Caco-2 (cell line): ENCODE measurements around the gene SLC13A4. TPM values are rescaled to one million over a fixed set of nuclear protein-coding genes. Genes with fewer than 3 reads are reported as not detected.
A peak's percentile ranks its signal among the peaks of the same experiment; 100 is the strongest.
"Not testable (repeated sequence)": the region's sequence is repeated elsewhere in the genome, so short reads cannot be mapped to it uniquely, and the experiment has no call there.

Experiments used
- Bru-seq: library from RNA; stranded (reverse); fragments of 400-500 nt; gene quantifications from one replicate; lab custom pipeline; 2021; lab: Mats Ljungman, UMichigan
- BruChase-seq, 2 experiments: library from RNA; stranded (reverse); fragments of 400-500 nt; gene quantifications; one replicate each; lab custom pipeline; 2021; lab: Mats Ljungman, UMichigan
- BruUV-seq: library from RNA; stranded (reverse); fragments of 400-500 nt; replicated peaks from 2 replicates; lab custom pipeline; 2021; lab: Mats Ljungman, UMichigan
- CTCF ChIA-PET: fragments of 300-600 bp; sonication (Branson Sonifier 250); formaldehyde crosslinking; loops from one replicate; lab custom pipeline; 2022; ENCODE audit warnings: antibody characterized with exemption; lab: Charles Lee
- POLR2A ChIA-PET: fragments of 300-600 bp; sonication (Branson Sonifier 250); formaldehyde crosslinking; loops from one replicate; lab custom pipeline; 2022; ENCODE audit warnings: antibody characterized with exemption; lab: Charles Lee
- DNase-seq, 2 experiments: peaks; one replicate each; pipeline versions ENCODE4 v3.0.0 to v3.0.0-alpha.2; 2020 to 2022
- H3K27me3 ChIP-seq: replicated peaks from 2 replicates; pipeline ENCODE4 v1.6.0; 2011; ENCODE audit warnings: low read length; ENCODE audit not compliant: control insufficient read depth, insufficient read depth
- H3K36me3 ChIP-seq: 2 replicates; pipeline ENCODE4 v1.5.1; 2011; ENCODE audit warnings: low read length; ENCODE audit not compliant: control insufficient read depth, insufficient read depth
- H3K4me1 ChIP-seq: fragments of 250-450 bp; sonication (Bioruptor Pico); 2 replicates; pipeline ENCODE4 v1.5.1; 2020; ENCODE audit warnings: mild to moderate bottlenecking
- H3K4me3 ChIP-seq: 2 replicates; pipeline ENCODE4 v1.5.1; 2011; ENCODE audit warnings: low read depth, mild to moderate bottlenecking, control low read depth, low read length
- H3K9me3 ChIP-seq: fragments of 250-450 bp; sonication (Bioruptor Pico); 2 replicates; pipeline ENCODE4 v1.5.1; 2020; ENCODE audit warnings: mild to moderate bottlenecking, moderate library complexity
- H3K27ac Mint-ChIP-seq: one replicate; pipeline ENCODE4 v1.8.0; 2022; ENCODE audit warnings: mixed read lengths; ENCODE audit not compliant: unreplicated experiment
- H3K27me3 Mint-ChIP-seq: one replicate; pipeline ENCODE4 v1.8.0; 2022; ENCODE audit warnings: mixed read lengths; ENCODE audit not compliant: insufficient read depth, unreplicated experiment
- H3K36me3 Mint-ChIP-seq: one replicate; pipeline ENCODE4 v1.8.0; 2022; ENCODE audit warnings: mild to moderate bottlenecking, mixed read lengths; ENCODE audit not compliant: insufficient read depth, unreplicated experiment
- H3K4me1 Mint-ChIP-seq: one replicate; pipeline ENCODE4 v1.8.0; 2022; ENCODE audit warnings: low read depth, mixed read lengths; ENCODE audit not compliant: unreplicated experiment
- H3K4me3 Mint-ChIP-seq: one replicate; pipeline ENCODE4 v1.8.0; 2022; ENCODE audit warnings: mild to moderate bottlenecking, moderate library complexity, mixed read lengths; ENCODE audit not compliant: unreplicated experiment
- H3K9me3 Mint-ChIP-seq: one replicate; pipeline ENCODE4 v1.8.0; 2022; ENCODE audit warnings: mixed read lengths; ENCODE audit not compliant: unreplicated experiment
- intact Hi-C: fragments of 100-400 bp; cut with micrococcal nuclease; formaldehyde crosslinking; loops from one replicate; pipeline ENCODE4 v1.10.0; 2022; ENCODE audit not compliant: unreplicated experiment
- long read RNA-seq: library from polyadenylated mRNA; stranded (forward); transcript quantifications from one replicate; pipeline ENCODE4 v2.0.0, GENCODE V29; 2022
- total RNA-seq: library from RNA; stranded (reverse); gene quantifications from 2 replicates; pipeline ENCODE4 v1.2.3, GENCODE V29; 2022
- TF ChIP-seq, protein P1 (sequence below), 2 experiments: fragments of 200-600 bp in 1 of 2; IDR thresholded peaks; 1 replicate in 1 of 2; 2 replicates in 1 of 2; pipeline versions ENCODE4 v1.5.1 to v1.8.0; 2011 to 2022; ENCODE audit warnings: antibody characterized with exemption in 1 of 2, control low read depth in 1 of 2, inconsistent platforms in 1 of 2, low read depth in 1 of 2, low read length in 1 of 2, mild to moderate bottlenecking in 1 of 2, moderate library complexity in 1 of 2; ENCODE audit not compliant: insufficient read depth in 1 of 2, severe bottlenecking in 1 of 2, unreplicated experiment in 1 of 2

The SLC13A4 gene, protein sequence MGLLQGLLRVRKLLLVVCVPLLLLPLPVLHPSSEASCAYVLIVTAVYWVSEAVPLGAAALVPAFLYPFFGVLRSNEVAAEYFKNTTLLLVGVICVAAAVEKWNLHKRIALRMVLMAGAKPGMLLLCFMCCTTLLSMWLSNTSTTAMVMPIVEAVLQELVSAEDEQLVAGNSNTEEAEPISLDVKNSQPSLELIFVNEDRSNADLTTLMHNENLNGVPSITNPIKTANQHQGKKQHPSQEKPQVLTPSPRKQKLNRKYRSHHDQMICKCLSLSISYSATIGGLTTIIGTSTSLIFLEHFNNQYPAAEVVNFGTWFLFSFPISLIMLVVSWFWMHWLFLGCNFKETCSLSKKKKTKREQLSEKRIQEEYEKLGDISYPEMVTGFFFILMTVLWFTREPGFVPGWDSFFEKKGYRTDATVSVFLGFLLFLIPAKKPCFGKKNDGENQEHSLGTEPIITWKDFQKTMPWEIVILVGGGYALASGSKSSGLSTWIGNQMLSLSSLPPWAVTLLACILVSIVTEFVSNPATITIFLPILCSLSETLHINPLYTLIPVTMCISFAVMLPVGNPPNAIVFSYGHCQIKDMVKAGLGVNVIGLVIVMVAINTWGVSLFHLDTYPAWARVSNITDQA
- total RNA-seq = not detected in 2 replicates
- Bru-seq, nascent RNA = percentile 7 among the genes with signal in this experiment
- not detected for BruChase-seq, experiment 1, labeled RNA remaining after a 2-hour chase
- BruChase-seq, experiment 2, labeled RNA remaining after a 6-hour chase = percentile 2 among the genes with signal in this experiment
- long read RNA-seq, partial matches to known transcripts = 1 of 6 reads
- long read RNA-seq, other reads (novel, unspliced or antisense) = 5 of 6 reads

DNA sequence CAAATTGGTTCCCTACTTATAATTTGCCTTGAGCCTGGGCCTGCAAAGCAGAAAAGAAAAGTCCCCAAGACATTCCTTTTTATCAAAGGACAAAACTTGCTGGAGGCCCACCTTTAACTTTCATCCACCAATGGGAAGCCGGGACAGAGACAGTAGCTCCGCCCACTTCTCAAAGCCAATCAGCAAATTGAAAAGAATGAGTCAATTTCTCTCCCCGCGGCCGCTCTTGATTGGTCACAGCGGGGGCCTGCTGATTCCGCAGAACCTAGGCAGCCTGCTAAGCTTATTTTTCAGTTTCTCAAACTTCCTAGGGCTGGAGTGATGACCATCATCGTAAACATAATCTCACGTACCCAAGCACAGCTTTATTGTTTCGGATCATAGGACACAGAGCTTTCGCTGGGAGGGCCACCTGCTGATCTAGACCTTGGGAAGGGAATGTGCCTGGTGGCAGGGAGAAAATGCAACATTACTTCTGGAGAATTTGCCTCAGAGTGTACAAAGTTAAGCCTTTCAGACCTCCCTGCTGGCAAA lies at the start of gene SLC13A4:
Gene SLC13A4, minus strand, starts transcription at position 51 of the 534 bp plus-strand sequence. CDS start 690 bp downstream, outside the sequence.
- Histone ChIP-seq H3K36me3 (no peaks in the 10 kb centered on the region), H3K4me3 (no peak within 1 kb of the TSS), H3K27me3 (no peaks in the 10 kb centered on the region), H3K9me3 (no peaks in the 10 kb centered on the region), H3K4me1 (no peaks in the 10 kb centered on the region)
- no peak within 1 kb of the TSS for H3K27ac Mint-ChIP-seq
- no peak for DNase-seq
- POLR2A ChIA-PET = no interaction called here
- no peaks in the 10 kb centered on the region for H3K27me3 Mint-ChIP-seq
- no peak within 1 kb of the TSS for H3K4me3 Mint-ChIP-seq
- TF ChIP-seq, protein P1, sequence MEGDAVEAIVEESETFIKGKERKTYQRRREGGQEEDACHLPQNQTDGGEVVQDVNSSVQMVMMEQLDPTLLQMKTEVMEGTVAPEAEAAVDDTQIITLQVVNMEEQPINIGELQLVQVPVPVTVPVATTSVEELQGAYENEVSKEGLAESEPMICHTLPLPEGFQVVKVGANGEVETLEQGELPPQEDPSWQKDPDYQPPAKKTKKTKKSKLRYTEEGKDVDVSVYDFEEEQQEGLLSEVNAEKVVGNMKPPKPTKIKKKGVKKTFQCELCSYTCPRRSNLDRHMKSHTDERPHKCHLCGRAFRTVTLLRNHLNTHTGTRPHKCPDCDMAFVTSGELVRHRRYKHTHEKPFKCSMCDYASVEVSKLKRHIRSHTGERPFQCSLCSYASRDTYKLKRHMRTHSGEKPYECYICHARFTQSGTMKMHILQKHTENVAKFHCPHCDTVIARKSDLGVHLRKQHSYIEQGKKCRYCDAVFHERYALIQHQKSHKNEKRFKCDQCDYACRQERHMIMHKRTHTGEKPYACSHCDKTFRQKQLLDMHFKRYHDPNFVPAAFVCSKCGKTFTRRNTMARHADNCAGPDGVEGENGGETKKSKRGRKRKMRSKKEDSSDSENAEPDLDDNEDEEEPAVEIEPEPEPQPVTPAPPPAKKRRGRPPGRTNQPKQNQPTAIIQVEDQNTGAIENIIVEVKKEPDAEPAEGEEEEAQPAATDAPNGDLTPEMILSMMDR (IDR thresholded peaks at IDR 0.05; ENCODE audit: insufficient read depth in 1 of 2, low read depth in 1 of 2, low read length in 1 of 2, severe bottlenecking in 1 of 2, unreplicated experiment in 1 of 2) = no peak
- no peaks in the 10 kb centered on the region for H3K9me3 Mint-ChIP-seq
- no TSS peak for BruUV-seq
- intact Hi-C loops = no loop called here
- no peaks in the 10 kb centered on the region for H3K4me1 Mint-ChIP-seq
- CTCF ChIA-PET = no interaction called here
- no peaks in the 10 kb centered on the region for H3K36me3 Mint-ChIP-seq

DNA sequence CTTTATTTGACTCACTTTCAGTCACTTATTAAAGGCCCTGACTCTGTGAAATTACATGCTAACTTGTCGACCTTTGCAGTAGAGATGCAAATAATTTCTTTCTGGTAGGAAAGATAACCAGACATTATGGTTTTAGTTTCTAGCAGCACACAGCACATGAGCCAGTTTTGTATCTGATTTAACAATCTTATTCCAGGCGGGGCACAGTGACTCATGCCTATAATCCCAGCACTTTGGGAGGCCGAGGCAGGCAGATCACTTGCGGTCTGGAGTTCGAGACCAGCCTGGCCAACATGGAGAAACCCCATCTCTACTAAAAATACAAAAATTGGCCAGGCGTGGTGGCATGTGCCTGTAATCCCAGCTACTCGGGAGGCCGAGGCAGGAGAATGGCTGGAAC lies 47.9 kb upstream of the SLC13A4 start:
- H3K4me1 Mint-ChIP-seq = peaks cover 23% of the 10 kb centered on the region
- H3K4me3 Mint-ChIP-seq, H3K27ac Mint-ChIP-seq, H3K36me3 Mint-ChIP-seq, CTCF ChIA-PET, H3K27me3 ChIP-seq, intact Hi-C loops, POLR2A ChIA-PET, DNase-seq, H3K36me3 ChIP-seq, BruUV-seq, H3K4me3 ChIP-seq: not testable (repeated sequence)
- H3K9me3 ChIP-seq = peaks cover 13% of the 10 kb centered on the region
- peaks cover 19% of the 10 kb centered on the region for H3K9me3 Mint-ChIP-seq
- peaks cover 21% of the 10 kb centered on the region for H3K4me1 ChIP-seq
- H3K27me3 Mint-ChIP-seq = peaks cover 10% of the 10 kb centered on the region

DNA sequence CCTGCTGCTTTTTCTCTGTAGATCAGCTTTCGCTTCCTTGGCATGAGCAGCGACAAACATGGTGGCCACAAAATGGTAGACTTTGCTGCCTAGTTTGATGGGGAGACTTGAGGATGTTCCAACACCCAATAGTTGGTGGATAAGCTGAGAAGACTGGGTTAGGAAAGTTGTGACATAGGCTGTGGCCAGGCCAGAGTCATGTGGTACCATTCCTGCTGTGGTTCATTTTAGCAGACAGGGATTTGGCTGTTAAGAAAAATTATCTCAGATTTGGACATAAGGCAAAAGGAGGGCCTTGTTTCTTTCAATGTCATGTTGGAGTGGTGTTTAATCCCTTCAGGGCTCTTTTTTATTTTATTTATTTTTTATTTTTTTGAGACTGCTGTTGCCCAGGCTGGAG lies 47.2 kb upstream of the SLC13A4 start:
- Mint-ChIP-seq H3K4me3 (no peak overlapping the region), H3K27me3 (peaks cover 7% of the 10 kb centered on the region), H3K27ac (no peak overlapping the region), H3K4me1 (peaks cover 23% of the 10 kb centered on the region), H3K9me3 (peaks cover 19% of the 10 kb centered on the region), H3K36me3 (peaks cover 6% of the 10 kb centered on the region)
- BruUV-seq = no TSS peak
- no peaks in the 10 kb centered on the region for H3K27me3 ChIP-seq
- POLR2A ChIA-PET = no interaction called here
- no peaks in the 10 kb centered on the region for H3K36me3 ChIP-seq
- peaks cover 21% of the 10 kb centered on the region for H3K4me1 ChIP-seq
- H3K9me3 ChIP-seq = peaks cover 13% of the 10 kb centered on the region
- H3K4me3 ChIP-seq = no peak overlapping the region
- TF ChIP-seq, protein P1 (IDR thresholded peaks at IDR 0.05; ENCODE audit: insufficient read depth in 1 of 2, low read depth in 1 of 2, low read length in 1 of 2, severe bottlenecking in 1 of 2, unreplicated experiment in 1 of 2) = no peak
- CTCF ChIA-PET = no interaction called here
- DNase-seq = no peak
- intact Hi-C loops = no loop called here
